Left lobe of liver (tissue), 2 donors: ENCODE results near the gene SLC6A19. TPM values are rescaled to one million over a fixed set of nuclear protein-coding genes. Genes with fewer than 3 reads are reported as not detected.
"Not testable (repeated sequence)": the region's sequence is repeated elsewhere in the genome, so short reads cannot be mapped to it uniquely, and the experiment has no call there.

Experiments used
- ATAC-seq: fragments of 200-7000 bp; cut with Tn5 transposase; one replicate; pipeline ENCODE4 v1.9.1; 2020; ENCODE audit warnings: mild to moderate bottlenecking, moderate library complexity
- DNase-seq: peaks from one replicate; pipeline ENCODE4 v3.0.0-alpha.2; 2020; ENCODE audit warnings: low spot score
- total RNA-seq: library from RNA; stranded (reverse); gene quantifications from one replicate; pipeline ENCODE4 v1.2.1, GENCODE V29; 2021
- donor health status: DM: no; HTN: no; CAD: no; lungs with moderate emphysema.
- donor health status: DM: no; HTN: yes; CAD: no.

The SLC6A19 gene
- total RNA-seq, 1 donor from 2014 or later, result 0.73 TPM

- no peak for ATAC-seq
- no peak for DNase-seq
Measured at GRCh38 chr5:1220351-1220750, 19.0 kb downstream of the SLC6A19 start.

- DNase-seq (no peak), ATAC-seq (no peak)
Measured at GRCh38 chr5:1220831-1221230, 19.4 kb downstream of the SLC6A19 start.

GRCh38 chr5:1221721-1222120, 20.3 kb downstream of the SLC6A19 start:
- ATAC-seq (no peak), DNase-seq (no peak)

- DNase-seq (no peak), ATAC-seq (no peak)
Measured at GRCh38 chr5:1222147-1222546, 20.8 kb downstream of the SLC6A19 start.

GRCh38 chr5:1222621-1223277, 21.4 kb downstream of the SLC6A19 start:
- ATAC-seq (no peak), DNase-seq (no peak)

- ATAC-seq (no peak), DNase-seq (no peak)
Measured at GRCh38 chr5:1223278-1223670, 21.9 kb downstream of the SLC6A19 start.

- ATAC-seq, result no peak
- no peak for DNase-seq
Measured at GRCh38 chr5:1224631-1225030, 23.2 kb downstream of the SLC6A19 start.

- DNase-seq (no peak), ATAC-seq (no peak)
Measured at GRCh38 chr5:1225081-1225480, 23.7 kb downstream of the SLC6A19 start, which contains the start of gene SLC6A18. Gene SLC6A18 (plus strand): TSS chr5:1225381. CDS start chr5:1225478, 97 bp downstream.

GRCh38 chr5:1226231-1226630, 24.8 kb downstream of the SLC6A19 start:
- ATAC-seq, result no peak
- no peak for DNase-seq

- DNase-seq (no peak), ATAC-seq (no peak)
Measured at GRCh38 chr5:1226839-1227581, 25.6 kb downstream of the SLC6A19 start.

- DNase-seq (no peak), ATAC-seq (no peak)
Measured at GRCh38 chr5:1227667-1228066, 26.3 kb downstream of the SLC6A19 start.

GRCh38 chr5:1228120-1228519, 26.7 kb downstream of the SLC6A19 start:
- no peak for ATAC-seq
- DNase-seq, result no peak

- DNase-seq, ATAC-seq: not testable (repeated sequence)
Measured at GRCh38 chr5:1229023-1229422, 27.6 kb downstream of the SLC6A19 start.

GRCh38 chr5:1229822-1230221, 28.4 kb downstream of the SLC6A19 start:
- no peak for ATAC-seq
- DNase-seq, result no peak

GRCh38 chr5:1230551-1230950, 29.2 kb downstream of the SLC6A19 start:
- no peak for DNase-seq
- no peak for ATAC-seq

- ATAC-seq, result no peak
Measured at GRCh38 chr5:1231354-1231905, 30.0 kb downstream of the SLC6A19 start.

GRCh38 chr5:1232780-1233179, 31.4 kb downstream of the SLC6A19 start:
- no peak for DNase-seq
- ATAC-seq, result no peak

More at GRCh38 chr5:1231354-1231905, 30.0 kb downstream of the SLC6A19 start:
- no peak for DNase-seq

GRCh38 chr5:1235379-1235778, 34.0 kb downstream of the SLC6A19 start:
- DNase-seq, result no peak
- peak; percentile 72 for ATAC-seq

- ATAC-seq, result no peak
- no peak for DNase-seq
Measured at GRCh38 chr5:1235838-1236237, 34.4 kb downstream of the SLC6A19 start.

- ATAC-seq, result no peak
- no peak for DNase-seq
Measured at GRCh38 chr5:1239505-1240251, 38.3 kb downstream of the SLC6A19 start.

- no peak for ATAC-seq
- no peak for DNase-seq
Measured at GRCh38 chr5:1240496-1241260, 39.3 kb downstream of the SLC6A19 start.
